Measurements from ENCODE around the gene SMARCD1.

- TF ChIP-seq CTCF (IDR thresholded peaks at IDR 0.05) (no peak), POLR2A (IDR thresholded peaks at IDR 0.05) (no peak), POLR2AphosphoS5 (IDR thresholded peaks at IDR 0.05) (no peak)
Measured at GRCh38 chr12:50087151-50087550, 2.0 kb downstream of the SMARCD1 start.
